Trophoblast cell (in vitro differentiated cells and primary cell): ENCODE data around the gene PDGFRB.

Source experiments
- DNase-seq, 2 donors: peaks; one replicate each; pipeline ENCODE4 v3.0.0-alpha.2; 2016
- H2AFZ ChIP-seq: 2 replicates; pipeline ENCODE4 v1.6.1; 2013; ENCODE audit warnings: low read length, moderate library complexity, mild to moderate bottlenecking; ENCODE audit not compliant: insufficient read depth, poor library complexity
- H2AK5ac ChIP-seq: 2 replicates; pipeline ENCODE4 v1.6.1; 2013; ENCODE audit warnings: mild to moderate bottlenecking, low read length
- H2BK120ac ChIP-seq: 2 replicates; pipeline ENCODE4 v1.6.1; 2013; ENCODE audit warnings: low read length, mild to moderate bottlenecking, moderate library complexity; ENCODE audit not compliant: insufficient read depth, poor library complexity
- H2BK12ac ChIP-seq: 2 replicates; pipeline ENCODE4 v1.6.1; 2013; ENCODE audit warnings: mild to moderate bottlenecking, low read length, moderate library complexity
- H2BK5ac ChIP-seq: 2 replicates; pipeline ENCODE4 v1.6.1; 2013; ENCODE audit warnings: low read length, low read depth, moderate library complexity, mild to moderate bottlenecking; ENCODE audit not compliant: poor library complexity
- H3K14ac ChIP-seq: 2 replicates; pipeline ENCODE4 v1.6.1; 2013; ENCODE audit warnings: mild to moderate bottlenecking, low read length
- H3K18ac ChIP-seq: 2 replicates; pipeline ENCODE4 v1.6.1; 2013; ENCODE audit warnings: mild to moderate bottlenecking, low read length
- H3K23ac ChIP-seq: 2 replicates; pipeline ENCODE4 v1.6.1; 2013; ENCODE audit warnings: low read length
- H3K27ac ChIP-seq: 2 replicates; pipeline ENCODE4 v1.5.1; 2013; ENCODE audit warnings: low read depth, mild to moderate bottlenecking, inconsistent platforms, low read length, moderate library complexity
- H3K27me3 ChIP-seq: 2 replicates; pipeline ENCODE4 v1.6.1; 2013; ENCODE audit warnings: inconsistent platforms, mild to moderate bottlenecking, low read length, moderate library complexity; ENCODE audit not compliant: insufficient read depth
- H3K36me3 ChIP-seq, 2 experiments: 1 replicate in 1 of 2; 2 replicates in 1 of 2; pipeline ENCODE4 v1.6.1; 2013; ENCODE audit warnings: low read length in 2 of 2, mild to moderate bottlenecking in 2 of 2, moderate library complexity in 1 of 2; ENCODE audit not compliant: insufficient read depth in 2 of 2, control insufficient read depth in 1 of 2
- H3K4ac ChIP-seq: 2 replicates; pipeline ENCODE4 v1.6.1; 2013; ENCODE audit warnings: low read depth, mild to moderate bottlenecking, low read length, moderate library complexity
- H3K4me1 ChIP-seq, 2 experiments: 1 replicate in 1 of 2; 2 replicates in 1 of 2; pipeline ENCODE4 v1.6.1; 2013; ENCODE audit warnings: low read length in 2 of 2, mild to moderate bottlenecking in 2 of 2, moderate library complexity in 1 of 2; ENCODE audit not compliant: insufficient read depth in 2 of 2, control insufficient read depth in 1 of 2
- H3K4me2 ChIP-seq: 2 replicates; pipeline ENCODE4 v1.6.1; 2013; ENCODE audit warnings: inconsistent platforms, mild to moderate bottlenecking, low read length, moderate library complexity
- H3K4me3 ChIP-seq: 2 replicates; pipeline ENCODE4 v1.5.1; 2013; ENCODE audit warnings: mild to moderate bottlenecking, low read depth, low read length, inconsistent platforms
- H3K79me1 ChIP-seq: one replicate; pipeline ENCODE4 v1.6.1; 2013; ENCODE audit warnings: low read length
- H3K79me2 ChIP-seq: 2 replicates; pipeline ENCODE4 v1.6.1; 2013; ENCODE audit warnings: low read length, mild to moderate bottlenecking; ENCODE audit not compliant: control insufficient read depth, insufficient read depth, poor library complexity
- H3K9ac ChIP-seq: 2 replicates; pipeline ENCODE4 v1.6.1; 2013; ENCODE audit warnings: mild to moderate bottlenecking, low read length
- H3K9me3 ChIP-seq: 2 replicates; pipeline ENCODE4 v1.6.1; 2013; ENCODE audit warnings: low read depth, mild to moderate bottlenecking, control low read depth, inconsistent platforms, low read length; ENCODE audit not compliant: insufficient read depth
- H4K12ac ChIP-seq: 2 replicates; pipeline ENCODE4 v1.6.1; 2013; ENCODE audit warnings: low read depth, mild to moderate bottlenecking, low read length, moderate library complexity
- H4K8ac ChIP-seq: 2 replicates; pipeline ENCODE4 v1.6.1; 2013; ENCODE audit warnings: low read depth, mild to moderate bottlenecking, low read length, moderate library complexity
- H4K91ac ChIP-seq: one replicate; pipeline ENCODE4 v1.6.1; 2013; ENCODE audit warnings: low read depth, mild to moderate bottlenecking, low read length, moderate library complexity
- WGBS: extraction: QIAGEN DNeasy Blood & Tissue Kit; methylation state at CpG from one replicate; pipeline ENCODE4 v1.1.7; 2013; ENCODE audit warnings: missing lambda C conversion rate; ENCODE audit not compliant: insufficient read length, insufficient coverage; ENCODE audit errors: extremely low coverage; 5-methylcytosine and 5-hydroxymethylcytosine counted together

The PDGFRB gene

DNA sequence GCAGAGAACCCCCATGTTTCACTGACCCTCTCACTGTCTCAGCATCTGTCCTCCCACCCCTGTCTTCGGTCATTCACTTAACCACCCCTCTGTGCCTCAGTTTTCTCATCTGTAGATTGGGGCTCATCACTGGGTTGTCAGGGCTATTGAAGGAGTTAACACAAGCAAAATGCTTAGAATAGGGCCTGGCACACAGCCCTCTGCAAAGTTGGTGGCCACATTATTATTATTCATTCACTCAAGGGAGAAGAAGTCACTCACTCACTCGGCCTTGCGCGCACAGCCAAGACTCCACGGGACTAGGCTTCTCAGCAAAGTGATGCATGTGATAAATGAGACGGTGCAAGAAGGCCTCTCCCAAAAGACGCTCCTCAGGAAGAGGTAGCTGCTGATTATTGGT is 8.0 kb downstream of the PDGFRB start:
- WGBS, result no CpG with 5 or more reads among the region's 7 CpGs
- H3K23ac ChIP-seq, result no peak overlapping the region

DNA sequence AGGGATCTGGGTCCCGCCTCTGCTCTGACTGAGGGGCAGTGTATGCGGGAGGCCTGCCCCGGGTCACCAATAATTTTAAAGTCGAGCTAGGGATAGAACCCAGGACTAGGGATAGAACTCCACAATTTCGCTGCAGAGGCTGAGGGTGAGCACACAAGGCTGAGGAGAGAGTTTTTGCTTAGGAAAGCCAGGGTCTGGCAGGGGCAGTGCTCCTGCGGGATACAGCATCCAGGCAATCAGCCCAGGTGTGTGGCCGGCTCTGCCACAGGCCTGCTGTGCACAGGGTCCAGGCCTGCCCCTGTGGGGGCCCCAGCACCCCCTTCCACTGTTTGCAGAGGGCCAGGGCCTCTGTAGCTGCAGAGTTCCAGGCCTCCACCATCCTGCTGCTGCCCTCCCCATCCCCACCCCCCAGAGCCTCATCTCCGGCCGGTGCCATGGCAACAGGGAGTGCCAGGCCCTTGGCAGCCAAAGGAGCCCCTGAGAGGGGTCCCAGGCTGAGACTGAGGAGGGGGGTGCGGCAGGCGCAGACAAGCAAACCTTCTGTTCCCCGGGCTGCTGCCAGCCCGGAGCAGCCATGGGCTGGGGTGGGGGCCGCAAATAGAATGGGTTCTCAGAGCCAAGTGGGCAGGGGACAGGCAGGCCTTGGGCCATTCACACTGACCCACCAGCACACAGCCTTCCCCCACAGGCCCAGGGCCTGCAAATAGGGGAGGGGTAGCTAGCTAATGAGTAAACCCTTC is 8.6 kb downstream of the PDGFRB start:
- peaks cover 14 to 24% of the 10 kb centered on the region in 2 experiments for H3K36me3 ChIP-seq
- H3K9ac ChIP-seq, result no peak overlapping the region
- WGBS, result no CpG with 5 or more reads among the region's 14 CpGs
- H3K79me1 ChIP-seq, result peaks cover 29% of the 10 kb centered on the region
- peak overlapping the region; percentile 41 for H4K91ac ChIP-seq
- no peak for DNase-seq
- H3K23ac ChIP-seq, result no peak overlapping the region
- peak overlapping the region; percentile 51 for H2BK12ac ChIP-seq
- peak overlapping the region; percentile 26 for H3K14ac ChIP-seq
- H2BK120ac ChIP-seq, result peak overlapping the region; percentile 10
- H3K79me2 ChIP-seq, result peaks cover 14% of the 10 kb centered on the region
- H3K9me3 ChIP-seq, result no peaks in the 10 kb centered on the region
- no peaks in the 10 kb centered on the region for H3K27me3 ChIP-seq
- no peak overlapping the region for H2AFZ ChIP-seq
- H4K8ac ChIP-seq, result peak overlapping the region; percentile 14
- no peak overlapping the region for H2BK5ac ChIP-seq
- H3K4ac ChIP-seq, result peak overlapping the region; percentile 73
- peak overlapping the region; percentile 49 for H2AK5ac ChIP-seq
- no peak overlapping the region for H3K27ac ChIP-seq
- no peak overlapping the region for H3K4me3 ChIP-seq
- no peak overlapping the region for H4K12ac ChIP-seq
- peak overlapping the region; percentile 58 for H3K18ac ChIP-seq
- H3K4me2 ChIP-seq, result no peak overlapping the region
- H3K4me1 ChIP-seq, result peaks cover 19 to 31% of the 10 kb centered on the region in 2 experiments

More for the DNA sequence above, 8.0 kb downstream of the PDGFRB start:
- H3K4me2 ChIP-seq, result no peak overlapping the region
- no peak overlapping the region for H2BK12ac ChIP-seq
- peaks cover 14% of the 10 kb centered on the region for H3K79me2 ChIP-seq
- no peak overlapping the region for H4K12ac ChIP-seq
- no peak overlapping the region for H3K27ac ChIP-seq
- H3K4me3 ChIP-seq, result no peak overlapping the region
- no peak overlapping the region for H4K8ac ChIP-seq
- peaks cover 24% of the 10 kb centered on the region for H3K79me1 ChIP-seq
- H3K14ac ChIP-seq, result no peak overlapping the region
- H3K18ac ChIP-seq, result peak overlapping the region; percentile 58
- no peak for DNase-seq
- H3K9ac ChIP-seq, result no peak overlapping the region
- H4K91ac ChIP-seq, result peak overlapping the region; percentile 41
- H3K27me3 ChIP-seq, result no peaks in the 10 kb centered on the region
- peak overlapping the region; percentile 49 for H2AK5ac ChIP-seq
- H2BK120ac ChIP-seq, result peak overlapping the region; percentile 10
- peak overlapping the region; percentile 73 for H3K4ac ChIP-seq
- no peaks in the 10 kb centered on the region for H3K9me3 ChIP-seq
- peaks cover 17 to 26% of the 10 kb centered on the region in 2 experiments for H3K4me1 ChIP-seq
- H3K36me3 ChIP-seq, result peaks cover 19 to 29% of the 10 kb centered on the region in 2 experiments
- H2BK5ac ChIP-seq, result no peak overlapping the region
- no peak overlapping the region for H2AFZ ChIP-seq

DNA sequence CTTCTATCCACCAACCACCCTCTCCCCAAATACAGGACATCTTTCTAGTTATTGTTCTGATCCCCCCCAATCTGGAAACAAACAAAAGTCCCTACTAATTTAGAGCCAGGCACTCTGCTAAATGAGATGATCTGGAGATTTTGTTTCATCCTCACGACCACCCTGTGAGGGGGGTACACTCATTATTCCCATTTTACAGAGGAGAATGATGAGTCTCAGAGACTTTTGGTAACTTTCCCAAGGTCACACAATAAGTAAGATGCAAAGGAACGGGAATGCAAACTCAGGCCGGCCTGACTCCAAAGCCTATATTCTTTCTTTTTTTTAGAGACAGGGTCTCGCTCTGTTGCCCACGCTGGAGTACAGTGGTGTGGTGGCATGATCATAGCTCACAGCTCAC is 9.4 kb downstream of the PDGFRB start:
- H4K8ac ChIP-seq, result no peak overlapping the region
- no peak overlapping the region for H2BK5ac ChIP-seq

DNA sequence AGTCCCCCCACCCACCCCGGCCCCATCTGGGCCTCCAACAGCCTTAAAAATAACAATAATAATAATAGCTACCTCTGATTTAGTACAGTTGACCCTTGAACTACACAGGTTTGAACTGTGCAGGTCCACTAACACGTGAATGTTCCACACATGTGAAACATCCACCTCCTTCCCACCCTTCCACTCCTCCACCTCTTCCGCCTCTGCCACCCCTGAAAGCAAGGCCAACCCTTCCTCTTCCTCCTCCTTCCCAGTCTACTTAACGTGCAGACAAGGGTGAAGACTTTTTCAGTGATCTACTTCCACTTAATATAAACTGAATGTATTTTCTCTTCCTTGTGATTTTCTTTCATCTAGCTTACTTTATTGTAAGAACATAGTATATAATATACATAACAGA is 10.8 kb downstream of the PDGFRB start:
- WGBS, result no CpG with 5 or more reads among the region's 4 CpGs
- peak overlapping the region; percentile 40 for H3K4ac ChIP-seq

More for the DNA sequence above, 9.4 kb downstream of the PDGFRB start:
- Histone ChIP-seq H3K18ac (peak overlapping the region; percentile 55), H3K79me2 (peaks cover 14% of the 10 kb centered on the region), H4K91ac (no peak overlapping the region), H3K27me3 (no peaks in the 10 kb centered on the region), H3K23ac (no peak overlapping the region), H3K36me3 (peaks cover 14 to 22% of the 10 kb centered on the region in 2 experiments), H3K4me1 (peaks cover 22 to 37% of the 10 kb centered on the region in 2 experiments), H2BK12ac (peak overlapping the region; percentile 42), H2AK5ac (no peak overlapping the region), H3K27ac (peak overlapping the region; percentile 78), H3K14ac (no peak overlapping the region), H2AFZ (no peak overlapping the region), H2BK120ac (no peak overlapping the region), H3K9ac (no peak overlapping the region), H3K9me3 (no peaks in the 10 kb centered on the region), H3K4me3 (no peak overlapping the region), H3K4ac (no peak overlapping the region), H3K79me1 (peaks cover 34% of the 10 kb centered on the region), H3K4me2 (no peak overlapping the region), H4K12ac (no peak overlapping the region)
- WGBS, result no CpG with 5 or more reads among the region's 5 CpGs
- no peak for DNase-seq

More for the DNA sequence above, 10.8 kb downstream of the PDGFRB start:
- Histone ChIP-seq H3K18ac (peak overlapping the region; percentile 93), H2AK5ac (peak overlapping the region; percentile 91), H3K27ac (peak overlapping the region; percentile 98), H3K4me2 (no peak overlapping the region), H3K4me3 (no peak overlapping the region), H2BK12ac (peak overlapping the region; percentile 91), H3K27me3 (no peaks in the 10 kb centered on the region), H3K14ac (peak overlapping the region; percentile 89), H3K9me3 (no peaks in the 10 kb centered on the region), H4K8ac (peak overlapping the region; percentile 80), H3K23ac (no peak overlapping the region), H2BK5ac (peak overlapping the region; percentile 92), H3K36me3 (peaks cover 16 to 17% of the 10 kb centered on the region in 2 experiments), H2AFZ (no peak overlapping the region), H4K12ac (no peak overlapping the region), H3K9ac (no peak overlapping the region), H2BK120ac (peak overlapping the region; percentile 98), H3K4me1 (peaks cover 36 to 51% of the 10 kb centered on the region in 2 experiments), H3K79me2 (peaks cover 27% of the 10 kb centered on the region), H4K91ac (peak overlapping the region; percentile 98), H3K79me1 (peaks cover 48% of the 10 kb centered on the region)
- DNase-seq, result no peak
